Gastrocnemius medialis (tissue), 4 donors: ENCODE data around the gene PRKN.

Experiments used
- POLR2A ChIP-seq, 2 donors: fragments of 450-650 bp; IDR thresholded peaks; one replicate each; pipeline ENCODE4 v1.6.1; 2017; ENCODE audit warnings: antibody characterized with exemption in 2 of 2, mild to moderate bottlenecking in 2 of 2, moderate library complexity in 2 of 2
- TF ChIP-seq, protein P1 (sequence below), 5 experiments: fragments of 450-650 bp in 3 of 5; fragments of 200-600 bp in 2 of 5; sonication (generic) in 2 of 5; IDR thresholded peaks in 4 of 5; conservative IDR thresholded peaks in 1 of 5; 1 replicate in 4 of 5; 2 replicates in 1 of 5; pipeline ENCODE4 v1.5.1; 2016 to 2019; ENCODE audit warnings: antibody characterized with exemption in 5 of 5, mild to moderate bottlenecking in 3 of 5, moderate library complexity in 3 of 5

- no peak for TF ChIP-seq POLR2A (IDR thresholded peaks at IDR 0.05)
- TF ChIP-seq, protein P1, sequence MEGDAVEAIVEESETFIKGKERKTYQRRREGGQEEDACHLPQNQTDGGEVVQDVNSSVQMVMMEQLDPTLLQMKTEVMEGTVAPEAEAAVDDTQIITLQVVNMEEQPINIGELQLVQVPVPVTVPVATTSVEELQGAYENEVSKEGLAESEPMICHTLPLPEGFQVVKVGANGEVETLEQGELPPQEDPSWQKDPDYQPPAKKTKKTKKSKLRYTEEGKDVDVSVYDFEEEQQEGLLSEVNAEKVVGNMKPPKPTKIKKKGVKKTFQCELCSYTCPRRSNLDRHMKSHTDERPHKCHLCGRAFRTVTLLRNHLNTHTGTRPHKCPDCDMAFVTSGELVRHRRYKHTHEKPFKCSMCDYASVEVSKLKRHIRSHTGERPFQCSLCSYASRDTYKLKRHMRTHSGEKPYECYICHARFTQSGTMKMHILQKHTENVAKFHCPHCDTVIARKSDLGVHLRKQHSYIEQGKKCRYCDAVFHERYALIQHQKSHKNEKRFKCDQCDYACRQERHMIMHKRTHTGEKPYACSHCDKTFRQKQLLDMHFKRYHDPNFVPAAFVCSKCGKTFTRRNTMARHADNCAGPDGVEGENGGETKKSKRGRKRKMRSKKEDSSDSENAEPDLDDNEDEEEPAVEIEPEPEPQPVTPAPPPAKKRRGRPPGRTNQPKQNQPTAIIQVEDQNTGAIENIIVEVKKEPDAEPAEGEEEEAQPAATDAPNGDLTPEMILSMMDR (IDR thresholded peaks at IDR 0.05 in 4 of 5, conservative IDR thresholded peaks at IDR 0.05 in 1 of 5): no peak
Observed at GRCh38 chr6:161313940-161314509, 1413.5 kb downstream of the PRKN start.
